Measurements from ENCODE around the gene CDK14. TPM values are rescaled to one million over a fixed set of nuclear protein-coding genes. Genes with fewer than 3 reads are reported as not detected.

CDK14 gene
- polyA plus RNA-seq, 1 donor from 2014 or later: 25.1 TPM

DNA sequence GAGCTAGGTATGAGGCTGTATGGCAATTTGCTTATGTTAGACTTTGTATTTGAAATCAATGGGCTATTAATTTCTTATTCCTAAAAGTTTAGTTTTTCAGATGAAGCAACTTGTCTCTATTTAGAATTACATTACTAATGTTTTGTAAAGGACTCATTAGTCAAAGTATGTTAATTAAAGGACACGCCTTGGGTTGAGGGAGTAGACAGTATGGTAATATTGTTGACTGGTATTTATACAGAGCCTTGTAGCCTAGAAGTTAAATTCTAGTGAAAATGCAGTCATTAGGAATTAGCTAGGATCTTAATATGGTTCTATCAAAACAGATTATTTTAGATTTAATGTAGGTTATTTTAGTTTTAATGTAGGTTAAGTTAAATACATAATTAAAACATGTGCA, 6.2 kb downstream of the CDK14 start:
- TF ChIP-seq SMC3 (conservative IDR thresholded peaks at IDR 0.05; ENCODE audit: poor library complexity) (no peak), EZH2 (IDR thresholded peaks at IDR 0.05; ENCODE audit: borderline replicate concordance, insufficient read depth, low read length, poor library complexity, severe bottlenecking) (no peak)
- Histone ChIP-seq H3K4me2 (ENCODE audit: low read length) (no peak overlapping the region), H4K20me1 (ENCODE audit: insufficient read depth) (no peaks in the 10 kb centered on the region)

DNA sequence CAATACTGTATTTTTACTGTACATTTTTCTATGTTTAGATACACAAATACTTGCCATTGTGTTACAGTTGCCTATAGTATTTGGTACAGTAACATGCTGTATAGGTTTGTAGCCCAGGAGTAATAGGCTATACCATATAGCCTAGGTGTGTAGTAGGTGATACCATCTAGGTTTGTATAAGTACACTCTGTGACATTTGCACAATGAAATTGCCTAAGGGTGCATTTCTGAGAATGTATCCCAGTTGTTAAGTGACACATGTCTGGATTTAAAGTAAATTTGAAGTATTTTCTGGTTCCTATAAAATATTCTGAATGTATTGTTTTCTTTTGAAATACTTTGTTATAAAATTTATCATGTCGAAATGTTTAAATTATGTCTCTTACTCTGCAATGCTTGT, 7.2 kb downstream of the CDK14 start:
- peaks cover 44% of the 10 kb centered on the region for H3K79me2 ChIP-seq (replicated peaks; ENCODE audit: insufficient read depth, low read length)
- no peaks in the 10 kb centered on the region for H3K9me3 ChIP-seq (ENCODE audit: low read length)

More for the DNA sequence above, 6.2 kb downstream of the CDK14 start:
- Histone ChIP-seq H3K36me3 (ENCODE audit: insufficient read depth, low read length) (no peaks in the 10 kb centered on the region), H3K9me3 (ENCODE audit: low read length) (no peaks in the 10 kb centered on the region), H2AFZ (ENCODE audit: low read depth, low read length) (no peak overlapping the region), H3F3A (ENCODE audit: insufficient read depth, low read length, poor library complexity, severe bottlenecking) (no peaks in the 10 kb centered on the region), H3K9ac (ENCODE audit: low read length) (no peak overlapping the region), H3K4me3 (ENCODE audit: low read length) (no peak overlapping the region), H3K27me3 (ENCODE audit: insufficient read depth, low read depth, low read length) (no peaks in the 10 kb centered on the region), H3K27ac (ENCODE audit: low read length) (no peak overlapping the region), H3K9me2 (ENCODE audit: insufficient read depth, low read length) (no peaks in the 10 kb centered on the region), H3K79me2 (replicated peaks; ENCODE audit: insufficient read depth, low read length) (peaks cover 40% of the 10 kb centered on the region)

DNA sequence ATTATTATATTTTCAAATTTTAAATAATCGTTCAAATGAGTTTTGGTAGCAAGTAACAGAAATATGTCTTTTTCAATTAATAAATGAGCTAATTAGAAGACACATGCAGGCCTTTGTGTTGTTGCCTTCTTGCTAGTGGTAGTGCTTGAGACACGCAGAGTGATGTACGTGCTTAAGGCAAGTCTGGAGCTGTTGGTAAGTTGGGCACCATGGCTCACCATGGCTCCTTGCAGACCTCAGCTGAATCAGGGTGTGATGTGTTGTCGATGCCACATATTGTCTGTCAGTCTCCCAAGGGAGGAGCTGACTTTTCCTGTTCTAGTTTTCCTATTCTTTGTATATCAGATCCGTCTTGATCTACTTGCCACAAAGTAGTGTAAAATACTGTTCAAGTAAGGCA, 8.3 kb downstream of the CDK14 start:
- no peaks in the 10 kb centered on the region for H4K20me1 ChIP-seq (ENCODE audit: insufficient read depth)
- no peaks in the 10 kb centered on the region for H3K9me2 ChIP-seq (ENCODE audit: insufficient read depth, low read length)
- H3K79me2 ChIP-seq (replicated peaks; ENCODE audit: insufficient read depth, low read length): peaks cover 43% of the 10 kb centered on the region
- no peaks in the 10 kb centered on the region for H3F3A ChIP-seq (ENCODE audit: insufficient read depth, low read length, poor library complexity, severe bottlenecking)
- no peak overlapping the region for H3K27ac ChIP-seq (ENCODE audit: low read length)
- H3K4me3 ChIP-seq (ENCODE audit: low read length): no peak overlapping the region
- H3K36me3 ChIP-seq (ENCODE audit: insufficient read depth, low read length): no peaks in the 10 kb centered on the region
- no peak overlapping the region for H2AFZ ChIP-seq (ENCODE audit: low read depth, low read length)
- H3K9ac ChIP-seq (ENCODE audit: low read length): no peak overlapping the region
- H3K9me3 ChIP-seq (ENCODE audit: low read length): no peaks in the 10 kb centered on the region
- no peak overlapping the region for H3K4me2 ChIP-seq (ENCODE audit: low read length)
- H3K27me3 ChIP-seq (ENCODE audit: insufficient read depth, low read depth, low read length): no peaks in the 10 kb centered on the region
- TF ChIP-seq TAF1 (IDR thresholded peaks at IDR 0.05; ENCODE audit: low read depth) (no peak), SMC3 (conservative IDR thresholded peaks at IDR 0.05; ENCODE audit: poor library complexity) (no peak), EP300 (conservative IDR thresholded peaks at IDR 0.05; ENCODE audit: poor library complexity, severe bottlenecking) (no peak), RAD21 (conservative IDR thresholded peaks at IDR 0.05) (no peak), EZH2 (IDR thresholded peaks at IDR 0.05; ENCODE audit: borderline replicate concordance, insufficient read depth, low read length, poor library complexity, severe bottlenecking) (no peak), POLR2AphosphoS5 (IDR thresholded peaks at IDR 0.05) (no peak)
- TF ChIP-seq, protein P1, sequence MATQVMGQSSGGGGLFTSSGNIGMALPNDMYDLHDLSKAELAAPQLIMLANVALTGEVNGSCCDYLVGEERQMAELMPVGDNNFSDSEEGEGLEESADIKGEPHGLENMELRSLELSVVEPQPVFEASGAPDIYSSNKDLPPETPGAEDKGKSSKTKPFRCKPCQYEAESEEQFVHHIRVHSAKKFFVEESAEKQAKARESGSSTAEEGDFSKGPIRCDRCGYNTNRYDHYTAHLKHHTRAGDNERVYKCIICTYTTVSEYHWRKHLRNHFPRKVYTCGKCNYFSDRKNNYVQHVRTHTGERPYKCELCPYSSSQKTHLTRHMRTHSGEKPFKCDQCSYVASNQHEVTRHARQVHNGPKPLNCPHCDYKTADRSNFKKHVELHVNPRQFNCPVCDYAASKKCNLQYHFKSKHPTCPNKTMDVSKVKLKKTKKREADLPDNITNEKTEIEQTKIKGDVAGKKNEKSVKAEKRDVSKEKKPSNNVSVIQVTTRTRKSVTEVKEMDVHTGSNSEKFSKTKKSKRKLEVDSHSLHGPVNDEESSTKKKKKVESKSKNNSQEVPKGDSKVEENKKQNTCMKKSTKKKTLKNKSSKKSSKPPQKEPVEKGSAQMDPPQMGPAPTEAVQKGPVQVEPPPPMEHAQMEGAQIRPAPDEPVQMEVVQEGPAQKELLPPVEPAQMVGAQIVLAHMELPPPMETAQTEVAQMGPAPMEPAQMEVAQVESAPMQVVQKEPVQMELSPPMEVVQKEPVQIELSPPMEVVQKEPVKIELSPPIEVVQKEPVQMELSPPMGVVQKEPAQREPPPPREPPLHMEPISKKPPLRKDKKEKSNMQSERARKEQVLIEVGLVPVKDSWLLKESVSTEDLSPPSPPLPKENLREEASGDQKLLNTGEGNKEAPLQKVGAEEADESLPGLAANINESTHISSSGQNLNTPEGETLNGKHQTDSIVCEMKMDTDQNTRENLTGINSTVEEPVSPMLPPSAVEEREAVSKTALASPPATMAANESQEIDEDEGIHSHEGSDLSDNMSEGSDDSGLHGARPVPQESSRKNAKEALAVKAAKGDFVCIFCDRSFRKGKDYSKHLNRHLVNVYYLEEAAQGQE (IDR thresholded peaks at IDR 0.05; ENCODE audit: borderline replicate concordance): no peak

More for the DNA sequence above, 7.2 kb downstream of the CDK14 start:
- no peak overlapping the region for H3K27ac ChIP-seq (ENCODE audit: low read length)
- H3K9me2 ChIP-seq (ENCODE audit: insufficient read depth, low read length): no peaks in the 10 kb centered on the region
- no peak overlapping the region for H3K4me2 ChIP-seq (ENCODE audit: low read length)
- H3F3A ChIP-seq (ENCODE audit: insufficient read depth, low read length, poor library complexity, severe bottlenecking): no peaks in the 10 kb centered on the region
- no peaks in the 10 kb centered on the region for H3K27me3 ChIP-seq (ENCODE audit: insufficient read depth, low read depth, low read length)
- no peaks in the 10 kb centered on the region for H4K20me1 ChIP-seq (ENCODE audit: insufficient read depth)
- TF ChIP-seq POLR2AphosphoS5 (IDR thresholded peaks at IDR 0.05): no peak
- TF ChIP-seq, protein P1 (IDR thresholded peaks at IDR 0.05; ENCODE audit: borderline replicate concordance): no peak
- TF ChIP-seq, protein P2, sequence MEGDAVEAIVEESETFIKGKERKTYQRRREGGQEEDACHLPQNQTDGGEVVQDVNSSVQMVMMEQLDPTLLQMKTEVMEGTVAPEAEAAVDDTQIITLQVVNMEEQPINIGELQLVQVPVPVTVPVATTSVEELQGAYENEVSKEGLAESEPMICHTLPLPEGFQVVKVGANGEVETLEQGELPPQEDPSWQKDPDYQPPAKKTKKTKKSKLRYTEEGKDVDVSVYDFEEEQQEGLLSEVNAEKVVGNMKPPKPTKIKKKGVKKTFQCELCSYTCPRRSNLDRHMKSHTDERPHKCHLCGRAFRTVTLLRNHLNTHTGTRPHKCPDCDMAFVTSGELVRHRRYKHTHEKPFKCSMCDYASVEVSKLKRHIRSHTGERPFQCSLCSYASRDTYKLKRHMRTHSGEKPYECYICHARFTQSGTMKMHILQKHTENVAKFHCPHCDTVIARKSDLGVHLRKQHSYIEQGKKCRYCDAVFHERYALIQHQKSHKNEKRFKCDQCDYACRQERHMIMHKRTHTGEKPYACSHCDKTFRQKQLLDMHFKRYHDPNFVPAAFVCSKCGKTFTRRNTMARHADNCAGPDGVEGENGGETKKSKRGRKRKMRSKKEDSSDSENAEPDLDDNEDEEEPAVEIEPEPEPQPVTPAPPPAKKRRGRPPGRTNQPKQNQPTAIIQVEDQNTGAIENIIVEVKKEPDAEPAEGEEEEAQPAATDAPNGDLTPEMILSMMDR (IDR thresholded peaks at IDR 0.05; ENCODE audit: poor library complexity, severe bottlenecking): no peak
- TF ChIP-seq RAD21 (conservative IDR thresholded peaks at IDR 0.05): no peak
- H3K4me3 ChIP-seq (ENCODE audit: low read length): no peak overlapping the region
- H2AFZ ChIP-seq (ENCODE audit: low read depth, low read length): no peak overlapping the region
- H3K36me3 ChIP-seq (ENCODE audit: insufficient read depth, low read length): no peaks in the 10 kb centered on the region
- no peak overlapping the region for H3K9ac ChIP-seq (ENCODE audit: low read length)
